GM12873 (cell line): Measurements from ENCODE around the gene CAMTA1.

Experiments used
- TF ChIP-seq, protein P1 (sequence below): IDR thresholded peaks from 2 replicates; pipeline ENCODE4 v1.5.1; 2012; ENCODE audit warnings: low read depth, mild to moderate bottlenecking, moderate library complexity, low read length, control low read depth; ENCODE audit not compliant: insufficient read depth; ENCODE audit errors: missing control alignments

Gene CAMTA1

DNA sequence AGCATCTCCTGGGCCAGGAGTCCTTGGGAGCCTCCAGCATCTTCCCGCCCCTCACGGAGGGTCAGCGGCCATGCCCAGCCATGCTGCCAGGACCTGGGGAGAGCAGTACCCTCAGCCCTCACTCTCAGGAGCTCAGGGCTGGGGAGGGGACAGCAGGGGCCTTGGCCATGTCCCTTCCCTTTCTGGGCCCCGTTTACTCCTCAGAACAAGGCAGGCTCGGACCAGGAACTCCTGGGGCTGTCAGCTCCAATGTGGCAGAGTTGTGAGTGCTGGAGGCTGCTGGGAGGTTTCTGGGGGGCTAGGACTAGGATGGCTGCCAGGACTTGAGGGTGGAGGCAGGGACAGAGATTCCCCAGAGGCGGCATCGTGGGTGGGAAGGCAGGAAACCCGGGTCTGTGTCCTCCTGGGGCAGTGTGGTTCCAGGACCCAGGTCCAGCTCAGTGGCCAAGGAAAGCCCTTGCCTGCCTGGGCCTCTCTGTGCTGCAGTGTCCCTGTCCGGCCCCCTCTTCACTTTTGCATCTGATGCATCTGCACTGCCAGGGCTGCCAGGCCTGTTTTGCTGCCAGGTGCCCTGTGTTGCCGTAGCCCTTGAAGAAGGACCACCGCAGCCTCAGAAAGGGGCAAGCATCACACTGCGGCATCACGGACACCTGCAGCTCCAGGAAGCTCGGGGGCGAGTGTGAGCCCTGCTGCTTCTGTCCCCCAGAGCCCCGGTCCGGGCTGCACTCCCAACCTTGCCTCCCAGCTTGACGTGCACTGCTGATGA lies 223.9 kb downstream of the CAMTA1 start:
- TF ChIP-seq, protein P1, sequence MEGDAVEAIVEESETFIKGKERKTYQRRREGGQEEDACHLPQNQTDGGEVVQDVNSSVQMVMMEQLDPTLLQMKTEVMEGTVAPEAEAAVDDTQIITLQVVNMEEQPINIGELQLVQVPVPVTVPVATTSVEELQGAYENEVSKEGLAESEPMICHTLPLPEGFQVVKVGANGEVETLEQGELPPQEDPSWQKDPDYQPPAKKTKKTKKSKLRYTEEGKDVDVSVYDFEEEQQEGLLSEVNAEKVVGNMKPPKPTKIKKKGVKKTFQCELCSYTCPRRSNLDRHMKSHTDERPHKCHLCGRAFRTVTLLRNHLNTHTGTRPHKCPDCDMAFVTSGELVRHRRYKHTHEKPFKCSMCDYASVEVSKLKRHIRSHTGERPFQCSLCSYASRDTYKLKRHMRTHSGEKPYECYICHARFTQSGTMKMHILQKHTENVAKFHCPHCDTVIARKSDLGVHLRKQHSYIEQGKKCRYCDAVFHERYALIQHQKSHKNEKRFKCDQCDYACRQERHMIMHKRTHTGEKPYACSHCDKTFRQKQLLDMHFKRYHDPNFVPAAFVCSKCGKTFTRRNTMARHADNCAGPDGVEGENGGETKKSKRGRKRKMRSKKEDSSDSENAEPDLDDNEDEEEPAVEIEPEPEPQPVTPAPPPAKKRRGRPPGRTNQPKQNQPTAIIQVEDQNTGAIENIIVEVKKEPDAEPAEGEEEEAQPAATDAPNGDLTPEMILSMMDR: no peak

DNA sequence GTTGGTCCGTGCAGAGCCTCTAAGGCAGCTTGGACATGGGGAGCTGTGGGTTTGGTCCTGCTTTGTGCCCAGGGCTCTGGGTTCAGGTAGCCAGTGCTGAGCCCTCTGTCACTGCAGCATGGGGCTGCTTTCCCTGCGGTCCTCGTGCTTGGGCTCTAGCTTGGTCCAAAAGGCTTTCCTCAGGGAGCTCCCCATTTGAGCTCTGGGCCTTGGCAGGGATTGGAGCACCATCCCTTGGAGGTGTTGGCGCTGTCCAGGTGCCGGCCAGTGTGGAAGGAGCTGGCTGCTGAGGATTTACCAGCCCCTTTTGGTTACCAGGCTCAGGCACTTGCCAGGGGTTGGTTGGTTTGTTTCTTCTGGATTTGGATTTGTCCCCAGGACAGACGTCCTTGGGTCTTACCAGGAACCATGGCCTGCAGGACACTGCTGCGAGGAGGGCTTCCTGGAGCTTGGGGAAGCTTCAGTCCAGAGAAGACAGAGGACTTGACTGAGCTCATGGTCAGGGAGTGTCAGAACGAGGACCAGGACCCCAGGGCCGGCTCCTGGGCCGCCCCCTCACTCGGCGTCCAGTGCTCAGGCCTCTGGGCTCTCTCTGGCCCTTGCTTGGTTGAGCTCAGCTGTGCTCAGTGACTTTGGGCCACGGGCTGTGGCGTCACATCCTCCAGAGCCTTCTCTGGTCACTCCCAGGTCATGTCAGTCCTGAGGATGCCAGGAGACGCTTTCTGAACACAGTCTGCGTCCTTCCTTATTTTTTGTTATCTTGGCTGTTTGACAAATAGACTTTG lies 224.7 kb downstream of the CAMTA1 start:
- TF ChIP-seq, protein P1: no peak

DNA sequence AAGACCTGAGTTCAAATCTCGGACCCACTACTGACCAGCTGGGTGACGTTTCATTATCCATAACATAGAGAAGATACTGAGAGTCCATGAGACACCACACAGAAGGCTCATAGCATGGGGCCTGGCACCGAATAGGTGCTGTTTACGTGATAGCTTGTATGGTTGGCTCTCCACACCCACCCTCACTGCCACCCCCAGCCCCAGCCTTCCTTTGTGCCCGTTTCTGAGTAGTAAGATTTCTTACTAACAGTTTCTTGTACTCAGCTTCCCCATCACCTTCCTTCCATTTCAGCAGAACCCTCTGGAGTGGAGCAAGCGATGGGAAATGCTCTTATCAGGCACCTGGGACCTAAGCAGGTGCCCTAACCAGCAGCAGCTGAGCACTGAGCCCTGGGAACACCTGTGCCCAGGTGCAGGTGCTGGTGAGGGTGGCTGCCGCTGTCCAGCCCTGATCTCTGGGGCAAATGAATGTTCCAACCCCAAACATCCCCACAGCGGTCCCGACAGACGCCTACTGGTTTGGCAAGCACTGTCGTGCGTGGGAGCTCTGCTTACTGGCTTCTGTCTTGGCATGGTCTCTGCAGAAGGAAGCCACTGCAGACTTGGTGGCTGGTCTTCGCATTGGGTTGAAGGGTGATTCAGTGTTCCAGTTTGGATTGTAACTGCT lies 225.4 kb downstream of the CAMTA1 start:
- TF ChIP-seq, protein P1: no peak

DNA sequence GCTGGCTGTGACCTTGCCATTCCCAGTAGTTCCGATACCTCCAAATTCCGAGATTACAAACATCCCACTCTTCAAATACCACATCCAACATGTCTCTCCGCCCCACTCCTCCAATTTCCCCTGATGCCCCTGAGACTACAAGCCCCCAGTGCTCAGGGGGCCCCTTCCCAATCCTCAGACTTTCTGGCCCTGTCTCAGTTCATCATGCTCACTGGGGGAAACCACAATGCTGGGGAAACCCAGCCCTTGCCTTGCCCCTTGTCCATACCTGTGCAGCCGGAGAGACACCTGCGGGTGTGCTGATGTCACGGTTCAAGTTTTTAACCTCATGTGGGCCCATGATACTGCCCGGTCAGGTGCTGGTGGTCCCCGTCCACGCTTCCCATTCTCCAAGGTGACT lies 226.6 kb downstream of the CAMTA1 start:
- TF ChIP-seq, protein P1: no peak

DNA sequence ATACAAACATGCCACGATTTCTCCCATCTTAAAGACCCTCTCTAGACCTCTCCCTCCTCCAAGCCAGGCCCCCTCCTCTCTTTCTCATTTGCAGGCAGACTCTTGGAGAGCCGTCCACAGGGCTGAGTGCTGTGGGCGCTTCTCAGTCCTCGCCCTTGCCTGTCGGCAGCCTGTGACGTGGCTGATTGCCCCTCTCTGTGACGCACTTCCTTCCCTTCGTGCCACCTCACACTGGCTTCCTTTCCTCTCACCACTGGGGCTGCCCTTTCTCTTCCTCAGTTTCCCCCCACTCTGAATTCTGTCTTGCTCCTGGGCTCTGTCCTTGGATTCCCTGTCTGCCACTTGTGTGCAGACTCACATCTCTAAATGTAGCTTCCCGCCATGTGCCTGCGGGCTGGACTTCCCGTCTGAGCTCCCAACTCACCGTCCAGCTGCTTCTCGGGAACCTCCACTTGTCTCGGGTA lies 227.2 kb downstream of the CAMTA1 start:
- TF ChIP-seq, protein P1: no peak

DNA sequence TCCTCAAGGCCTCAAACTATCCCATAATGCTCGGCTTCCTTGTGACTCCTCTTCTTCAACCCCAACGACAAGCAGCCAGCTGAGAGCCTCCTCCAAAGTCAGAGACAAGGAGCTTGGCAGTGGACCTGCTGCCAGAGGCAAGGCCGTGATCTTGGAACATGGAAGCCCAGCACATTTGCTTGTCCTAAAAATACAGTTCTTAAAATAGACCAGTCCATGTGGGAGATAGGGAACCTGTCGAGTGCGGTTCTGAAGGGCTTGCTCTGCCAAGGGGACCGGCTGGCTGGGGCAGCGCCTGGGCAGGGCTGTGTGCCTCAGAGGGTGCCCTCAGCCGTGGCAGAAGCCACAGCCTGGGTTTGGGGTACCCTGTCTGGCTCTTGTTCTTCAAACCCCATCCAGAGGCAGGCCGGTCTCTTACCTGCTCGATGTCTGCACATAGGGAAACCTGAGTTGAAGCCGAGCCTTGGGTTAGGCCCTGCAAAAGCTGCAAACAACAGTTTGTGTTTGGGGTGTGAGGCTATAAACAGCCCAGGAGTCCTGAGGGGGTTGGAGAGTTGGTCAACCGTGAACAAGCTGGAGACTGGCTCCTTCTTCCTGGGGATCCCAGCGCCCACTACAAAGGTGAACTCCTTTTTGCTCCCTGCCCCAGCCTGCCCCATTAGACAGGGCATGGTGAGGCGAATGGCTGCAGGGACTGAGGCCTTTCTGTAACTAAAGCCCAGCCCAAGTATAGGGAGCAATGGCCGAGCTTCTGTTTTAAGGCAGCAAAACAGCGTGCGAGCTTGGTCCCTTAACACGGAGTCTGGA lies 228.8 kb downstream of the CAMTA1 start:
- TF ChIP-seq, protein P1: no peak

DNA sequence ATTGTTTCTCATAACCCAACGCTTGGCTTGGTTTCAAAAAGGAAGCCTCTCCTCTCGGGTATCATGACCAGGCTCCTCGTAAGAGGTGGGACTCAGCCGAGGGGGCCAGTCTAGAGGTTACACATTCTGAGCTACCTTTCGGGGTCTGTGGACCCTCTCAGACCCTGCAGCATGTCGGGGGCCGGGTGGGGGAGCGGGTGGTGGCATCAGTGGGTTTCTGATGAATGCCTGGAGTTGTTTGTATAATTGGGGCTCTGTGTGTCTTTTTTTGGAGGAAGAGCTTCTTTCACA lies 229.3 kb downstream of the CAMTA1 start:
- TF ChIP-seq, protein P1: no peak
